Measurements from ENCODE around the gene ZBTB2. TPM values are rescaled to one million over a fixed set of nuclear protein-coding genes. Genes with fewer than 3 reads are reported as not detected.
"Not testable (repeated sequence)": the region's sequence is repeated elsewhere in the genome, so short reads cannot be mapped to it uniquely, and the experiment has no call there.

The ZBTB2 gene
- total and polyA plus RNA-seq, 2 donors (not counting 3 experiments of a cell fraction or from before 2014, with no cell fraction given): 11.8 to 13.1 TPM

DNA sequence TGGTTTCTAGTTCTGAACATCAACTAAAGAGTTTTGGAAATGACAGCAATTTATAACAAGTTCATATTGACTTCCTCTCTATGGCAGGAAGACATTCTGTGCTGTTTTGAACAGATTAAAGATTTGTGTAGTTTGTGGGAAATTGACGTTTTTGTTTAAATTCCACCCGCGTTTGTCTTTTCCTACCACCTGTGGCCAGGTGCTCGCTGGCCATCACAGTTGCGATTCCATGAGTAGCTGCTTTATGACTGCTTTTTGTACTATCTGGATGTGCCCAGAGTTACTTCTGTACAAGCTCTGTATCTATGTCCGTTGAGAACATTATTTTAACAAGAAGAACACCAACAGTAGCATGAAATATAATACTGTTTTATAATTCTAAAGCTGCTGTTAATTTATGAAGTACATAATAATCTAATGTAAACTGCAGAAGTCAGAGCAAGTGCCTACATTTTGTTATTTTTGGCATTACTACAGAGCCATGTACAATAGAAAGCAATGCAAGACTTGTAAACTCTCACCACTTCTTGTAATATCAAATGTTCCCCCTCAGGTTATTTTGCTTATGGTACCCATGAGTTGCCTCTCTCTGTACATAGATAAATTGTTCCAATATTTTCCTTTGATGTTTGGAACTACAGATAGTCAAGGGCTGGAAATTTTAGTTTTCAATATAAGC is 33.5 kb downstream of the ZBTB2 start:
- H3K9me1 ChIP-seq (replicated peaks; ENCODE audit: control insufficient read depth, extremely low read depth, insufficient read depth, low read length): no peaks in the 10 kb centered on the region
- H3K27me3 ChIP-seq (ENCODE audit: control insufficient read depth in 2 of 2, insufficient read depth in 2 of 2, low read length in 2 of 2): no peaks in the 10 kb centered on the region
- H3K4me3 ChIP-seq (replicated peaks in 1 of 3; ENCODE audit: insufficient read depth in 1 of 3, low read depth in 1 of 3, low read length in 3 of 3): no peak overlapping the region
- BruUV-seq (replicated peaks): no TSS peak
- no peaks in the 10 kb centered on the region for H4K20me1 ChIP-seq (replicated peaks; ENCODE audit: control insufficient read depth, extremely low read depth, insufficient read depth, low read length)
- peaks cover 0 to 6% of the 10 kb centered on the region in 2 experiments for H3K36me3 ChIP-seq (ENCODE audit: control insufficient read depth in 2 of 2, extremely low read depth in 1 of 2, insufficient read depth in 2 of 2, low read length in 2 of 2)
- ChIA-PET CTCF (interaction anchor here (0.8 to 3.1 kb wide), 9 partner anchors 12 to 466 kb away, joined by 3 to 16 read pairs (median 5); no protein-coding TSS in a partner anchor), POLR2A (interaction anchor here (1.0 kb wide), 1 partner anchor 32 kb away, joined by 3 read pairs; no protein-coding TSS in a partner anchor)
- H2AFZ ChIP-seq (ENCODE audit: low read depth, low read length): no peak overlapping the region
- peak; percentile 57 for DNase-seq (ENCODE audit: low read depth, low spot score)
- dilution Hi-C loops (cut with MboI; ENCODE audit: extremely low pct_ligation_motif_present, low sequenced_read_pairs) (no loop called here), intact Hi-C loops (cut with micrococcal nuclease) (loop anchor here (2.0 kb wide), 1 partner anchor 17 kb away; no protein-coding TSS in a partner anchor)
- FAIRE-seq: peak; percentile 4
- H3K4me1 ChIP-seq (ENCODE audit: control insufficient read depth, extremely low read depth, insufficient read depth, low read length): peaks cover 15% of the 10 kb centered on the region
- TF ChIP-seq MYC (IDR thresholded peaks at IDR 0.05; ENCODE audit: low read depth, low read length): no peak
- no peak for TF ChIP-seq POLR2A (IDR thresholded peaks at IDR 0.05; ENCODE audit: low read depth, low read length)
- TF ChIP-seq JUN (IDR thresholded peaks at IDR 0.05; ENCODE audit: borderline replicate concordance, insufficient read depth, insufficient read length, low read depth): no peak
- no peak for TF ChIP-seq GATA2 (IDR thresholded peaks at IDR 0.05; ENCODE audit: insufficient read depth, insufficient read length, low read depth, low read length)
- TF ChIP-seq, protein P1, sequence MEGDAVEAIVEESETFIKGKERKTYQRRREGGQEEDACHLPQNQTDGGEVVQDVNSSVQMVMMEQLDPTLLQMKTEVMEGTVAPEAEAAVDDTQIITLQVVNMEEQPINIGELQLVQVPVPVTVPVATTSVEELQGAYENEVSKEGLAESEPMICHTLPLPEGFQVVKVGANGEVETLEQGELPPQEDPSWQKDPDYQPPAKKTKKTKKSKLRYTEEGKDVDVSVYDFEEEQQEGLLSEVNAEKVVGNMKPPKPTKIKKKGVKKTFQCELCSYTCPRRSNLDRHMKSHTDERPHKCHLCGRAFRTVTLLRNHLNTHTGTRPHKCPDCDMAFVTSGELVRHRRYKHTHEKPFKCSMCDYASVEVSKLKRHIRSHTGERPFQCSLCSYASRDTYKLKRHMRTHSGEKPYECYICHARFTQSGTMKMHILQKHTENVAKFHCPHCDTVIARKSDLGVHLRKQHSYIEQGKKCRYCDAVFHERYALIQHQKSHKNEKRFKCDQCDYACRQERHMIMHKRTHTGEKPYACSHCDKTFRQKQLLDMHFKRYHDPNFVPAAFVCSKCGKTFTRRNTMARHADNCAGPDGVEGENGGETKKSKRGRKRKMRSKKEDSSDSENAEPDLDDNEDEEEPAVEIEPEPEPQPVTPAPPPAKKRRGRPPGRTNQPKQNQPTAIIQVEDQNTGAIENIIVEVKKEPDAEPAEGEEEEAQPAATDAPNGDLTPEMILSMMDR (IDR thresholded peaks at IDR 0.05; ENCODE audit: extremely low read depth in 1 of 2, insufficient read depth in 1 of 2, low read depth in 1 of 2, low read length in 2 of 2): no peak
- no peak for TF ChIP-seq POLR2AphosphoS5 (IDR thresholded peaks at IDR 0.05; ENCODE audit: insufficient read depth, low read depth, low read length)
- TF ChIP-seq EZH2 (IDR thresholded peaks at IDR 0.05; ENCODE audit: borderline replicate concordance, low read depth, low read length, severe bottlenecking): no peak
- no peaks in the 10 kb centered on the region for H3K79me2 ChIP-seq (ENCODE audit: control insufficient read depth, insufficient read depth, low read length)
- no peak overlapping the region for H3K9ac ChIP-seq (replicated peaks; ENCODE audit: extremely low read depth, insufficient read depth, low read length)
- H3K4me2 ChIP-seq (ENCODE audit: insufficient read depth, low read length): no peak overlapping the region
- H3K9me3 ChIP-seq (replicated peaks; ENCODE audit: control insufficient read depth, insufficient read depth, low read length): no peaks in the 10 kb centered on the region
- H3K27ac ChIP-seq (ENCODE audit: insufficient read depth, low read depth, low read length): no peak overlapping the region

DNA sequence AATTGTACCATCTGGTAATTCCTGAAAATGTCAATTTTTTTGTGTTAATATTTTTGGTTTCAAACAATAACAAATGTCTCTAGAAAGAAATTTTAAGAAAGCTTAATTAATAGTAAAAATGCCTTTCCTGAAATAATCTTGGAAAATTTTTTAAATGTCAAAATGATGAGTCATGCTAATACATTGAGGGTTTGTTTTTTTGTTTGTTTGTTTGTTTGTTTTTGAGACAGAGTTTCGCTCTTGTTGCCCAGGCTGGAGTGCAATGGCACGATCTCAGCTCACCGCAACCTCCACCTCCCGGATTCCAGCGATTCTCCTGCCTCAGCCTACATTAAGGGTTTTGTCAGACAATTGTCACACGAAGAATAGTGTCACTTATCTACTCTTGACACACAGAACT is 34.4 kb downstream of the ZBTB2 start:
- H3K36me3 ChIP-seq (ENCODE audit: control insufficient read depth in 2 of 2, extremely low read depth in 1 of 2, insufficient read depth in 2 of 2, low read length in 2 of 2); H3K4me2 ChIP-seq (ENCODE audit: insufficient read depth, low read length); H3K9ac ChIP-seq (replicated peaks; ENCODE audit: extremely low read depth, insufficient read depth, low read length); dilution Hi-C loops (cut with MboI; ENCODE audit: extremely low pct_ligation_motif_present, low sequenced_read_pairs); H3K9me3 ChIP-seq (replicated peaks; ENCODE audit: control insufficient read depth, insufficient read depth, low read length); H3K4me3 ChIP-seq (replicated peaks in 1 of 3; ENCODE audit: insufficient read depth in 1 of 3, low read depth in 1 of 3, low read length in 3 of 3); H3K9me1 ChIP-seq (replicated peaks; ENCODE audit: control insufficient read depth, extremely low read depth, insufficient read depth, low read length); BruUV-seq (replicated peaks); DNase-seq (ENCODE audit: low read depth, low spot score); FAIRE-seq; H3K27me3 ChIP-seq (ENCODE audit: control insufficient read depth in 2 of 2, insufficient read depth in 2 of 2, low read length in 2 of 2); H2AFZ ChIP-seq (ENCODE audit: low read depth, low read length); H4K20me1 ChIP-seq (replicated peaks; ENCODE audit: control insufficient read depth, extremely low read depth, insufficient read depth, low read length); H3K79me2 ChIP-seq (ENCODE audit: control insufficient read depth, insufficient read depth, low read length): not testable (repeated sequence)
- Histone ChIP-seq H3K4me1 (ENCODE audit: control insufficient read depth, extremely low read depth, insufficient read depth, low read length) (peaks cover 15% of the 10 kb centered on the region), H3K27ac (ENCODE audit: insufficient read depth, low read depth, low read length) (peak overlapping the region; percentile 22)
- ChIA-PET POLR2A (interaction anchor here (0.5 kb wide), 1 partner anchor 24 kb away, joined by 5 read pairs; no protein-coding TSS in a partner anchor), CTCF (interaction anchor here (1.2 to 3.1 kb wide), 4 partner anchors 9 to 465 kb away, joined by 3 to 16 read pairs (median 8); no protein-coding TSS in a partner anchor)
- intact Hi-C loops (cut with micrococcal nuclease): loop anchor here (2.0 kb wide), 1 partner anchor 18 kb away; no protein-coding TSS in a partner anchor
